ENCODE results near the gene REXO4. TPM values are rescaled to one million over a fixed set of nuclear protein-coding genes. Genes with fewer than 3 reads are reported as not detected.

Gene REXO4
- total and polyA plus RNA-seq, 2 of the 4 experiments (the other 2 are of a cell fraction), result 16.1 to 21.8 TPM

- Histone ChIP-seq H2BK120ac (ENCODE audit: low read depth, low read length) (peak within 1 kb of the TSS; percentile 58; the same call in 1 of the 2 replicates), H4K20me1 (ENCODE audit: insufficient read depth, low read length) (peaks cover 43% of the 10 kb centered on the region), H3K27ac (ENCODE audit: insufficient read depth, low read length) (peak within 1 kb of the TSS; percentile 89), H2AK9ac (replicated peaks; ENCODE audit: low read depth, low read length, poor library complexity) (peak within 1 kb of the TSS; percentile 94), H4K91ac (ENCODE audit: insufficient read depth, low read depth, low read length) (peak within 1 kb of the TSS; percentile 65), H3K4me2 (ENCODE audit: low read depth, low read length) (peak within 1 kb of the TSS; percentile 97), H3K4ac (ENCODE audit: low read depth, low read length) (peak within 1 kb of the TSS; percentile 91), H3K4me1 (ENCODE audit: control insufficient read depth, insufficient read depth, low read length) (peaks cover 11% of the 10 kb centered on the region), H3K36me3 (ENCODE audit: control insufficient read depth, insufficient read depth, low read length) (peaks cover 19% of the 10 kb centered on the region), H4K5ac (ENCODE audit: low read depth, low read length) (peak within 1 kb of the TSS; percentile 62), H4K8ac (ENCODE audit: low read depth in 2 of 2, low read length in 2 of 2) (peak within 1 kb of the TSS; percentile 37 to 82; a peak in 3 of 4 replicates), H3K9ac (ENCODE audit: low read depth, low read length) (peak within 1 kb of the TSS; percentile 97), H3K23ac (ENCODE audit: low read depth, low read length) (peak within 1 kb of the TSS; percentile 87), H3K14ac (replicated peaks; ENCODE audit: low read depth, low read length) (peak within 1 kb of the TSS; percentile 89), H3K9me1 (ENCODE audit: insufficient read depth, low read length) (peaks cover 13% of the 10 kb centered on the region), H2AK5ac (ENCODE audit: low read depth, low read length) (peak within 1 kb of the TSS; percentile 76), H3K79me1 (ENCODE audit: low read depth in 1 of 2, low read length in 2 of 2) (peaks cover 0 to 26% of the 10 kb centered on the region in 2 experiments; a peak in 2 of 4 replicates), H3K4me3 (ENCODE audit: insufficient read depth, low read depth, low read length) (peak within 1 kb of the TSS; percentile 84), H2BK5ac (ENCODE audit: low read depth, low read length, poor library complexity, severe bottlenecking) (peak within 1 kb of the TSS; percentile 86), H3K56ac (ENCODE audit: extremely low read depth, insufficient read depth, low read length) (peak within 1 kb of the TSS; percentile 91), H2BK20ac (ENCODE audit: low read depth, low read length) (no peak within 1 kb of the TSS), H3K27me3 (ENCODE audit: control insufficient read depth, insufficient read depth, low read length) (no peaks in the 10 kb centered on the region), H3K18ac (ENCODE audit: low read depth, low read length) (peak within 1 kb of the TSS; percentile 12), H2BK15ac (ENCODE audit: low read depth, low read length) (0 out of 3 replicates have a peak within 1 kb of the TSS, but pooled peaks have one; percentile 3), H3K9me3 (ENCODE audit: control insufficient read depth, insufficient read depth, low read length) (no peaks in the 10 kb centered on the region), H2AFZ (replicated peaks; ENCODE audit: low read length, poor library complexity) (peak within 1 kb of the TSS; percentile 96)
- CTCF ChIA-PET, result no interaction called here
- DNase-seq (peak; percentile 94), ATAC-seq (ENCODE audit: low read depth) (peak; percentile 95)
- dilution Hi-C loops (cut with HindIII; ENCODE audit: low sequenced_read_pairs, unreplicated experiment), result no loop called here
- 0% methylated on average over 87 of the region's 120 CpGs; no CpG with 5 or more reads in 1 of the 2 experiments for WGBS, 2 experiments (ENCODE audit: extremely low coverage in 2 of 2, insufficient read length in 1 of 2)
- BruUV-seq (replicated peaks), result no TSS peak
- in situ Hi-C loops (cut with MboI; ENCODE audit: low sequenced_read_pairs), result no loop called here
- POLR2A ChIA-PET (ENCODE audit: unreplicated experiment), result no interaction called here
- TF ChIP-seq NFE2L2 (IDR thresholded peaks at IDR 0.05; ENCODE audit: low read depth, low read length) (no peak), RCOR1 (IDR thresholded peaks at IDR 0.05; ENCODE audit: insufficient replicate concordance, low read length) (no peak), RFX5 (IDR thresholded peaks at IDR 0.05; ENCODE audit: low read depth, low read length) (no peak), RAD21 (IDR thresholded peaks at IDR 0.05; ENCODE audit: low read length) (no peak), BHLHE40 (IDR thresholded peaks at IDR 0.05; ENCODE audit: low read depth, low read length) (0 out of 2 replicates have a peak, but pooled peaks have one; percentile 15), SMC3 (IDR thresholded peaks at IDR 0.05; ENCODE audit: low read depth, low read length) (no peak), CHD1 (IDR thresholded peaks at IDR 0.05; ENCODE audit: low read depth, low read length) (peak; percentile 79), MAZ (IDR thresholded peaks at IDR 0.05; ENCODE audit: borderline replicate concordance, low read depth, low read length) (peak; percentile 58; the same call in 1 of the 2 replicates), CEBPB (IDR thresholded peaks at IDR 0.05; ENCODE audit: low read depth, low read length) (no peak), MAFK (IDR thresholded peaks at IDR 0.05; ENCODE audit: low read depth, low read length) (no peak), POLR2A (IDR thresholded peaks at IDR 0.05; ENCODE audit: low read depth, low read length) (peak; percentile 98), MXI1 (IDR thresholded peaks at IDR 0.05; ENCODE audit: borderline replicate concordance, low read depth, low read length) (peak; percentile 24; the same call in 1 of the 2 replicates), FOS (IDR thresholded peaks at IDR 0.05; ENCODE audit: low read depth, low read length) (no peak)
- TF ChIP-seq, protein P1, sequence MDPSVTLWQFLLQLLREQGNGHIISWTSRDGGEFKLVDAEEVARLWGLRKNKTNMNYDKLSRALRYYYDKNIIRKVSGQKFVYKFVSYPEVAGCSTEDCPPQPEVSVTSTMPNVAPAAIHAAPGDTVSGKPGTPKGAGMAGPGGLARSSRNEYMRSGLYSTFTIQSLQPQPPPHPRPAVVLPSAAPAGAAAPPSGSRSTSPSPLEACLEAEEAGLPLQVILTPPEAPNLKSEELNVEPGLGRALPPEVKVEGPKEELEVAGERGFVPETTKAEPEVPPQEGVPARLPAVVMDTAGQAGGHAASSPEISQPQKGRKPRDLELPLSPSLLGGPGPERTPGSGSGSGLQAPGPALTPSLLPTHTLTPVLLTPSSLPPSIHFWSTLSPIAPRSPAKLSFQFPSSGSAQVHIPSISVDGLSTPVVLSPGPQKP (IDR thresholded peaks at IDR 0.05; ENCODE audit: borderline replicate concordance, low read depth, low read length), result 0 out of 2 replicates have a peak, but pooled peaks have one; percentile 14
- intact Hi-C loops (cut with micrococcal nuclease), result no loop called here
Observed at GRCh38 chr9:133375724-133376654, 41.8 kb downstream of the REXO4 start, which contains the start of the genes STKLD1 and SURF4. Gene STKLD1, plus strand, starts transcription at chr9:133376366. Its CDS starts 108 bp downstream, at chr9:133376474. Gene SURF4, minus strand, starts transcription at chr9:133376060. Its CDS starts 91 bp downstream, at chr9:133375969.
